GM20000 (cell line): ENCODE results near the gene ENPP6.
A peak's percentile ranks its signal among the peaks of the same experiment; 100 is the strongest.
"Not testable (repeated sequence)": the region's sequence is repeated elsewhere in the genome, so short reads cannot be mapped to it uniquely, and the experiment has no call there.

ENCODE experiments used
- DNase-seq: peaks from one replicate; pipeline ENCODE4 v3.0.0; 2012; ENCODE audit warnings: low spot score
- TF ChIP-seq, protein P1 (sequence below): IDR thresholded peaks from 2 replicates; pipeline ENCODE4 v1.5.1; 2012; ENCODE audit warnings: mild to moderate bottlenecking, control low read depth; ENCODE audit errors: extremely low read depth, missing control alignments

ENPP6 gene

DNA sequence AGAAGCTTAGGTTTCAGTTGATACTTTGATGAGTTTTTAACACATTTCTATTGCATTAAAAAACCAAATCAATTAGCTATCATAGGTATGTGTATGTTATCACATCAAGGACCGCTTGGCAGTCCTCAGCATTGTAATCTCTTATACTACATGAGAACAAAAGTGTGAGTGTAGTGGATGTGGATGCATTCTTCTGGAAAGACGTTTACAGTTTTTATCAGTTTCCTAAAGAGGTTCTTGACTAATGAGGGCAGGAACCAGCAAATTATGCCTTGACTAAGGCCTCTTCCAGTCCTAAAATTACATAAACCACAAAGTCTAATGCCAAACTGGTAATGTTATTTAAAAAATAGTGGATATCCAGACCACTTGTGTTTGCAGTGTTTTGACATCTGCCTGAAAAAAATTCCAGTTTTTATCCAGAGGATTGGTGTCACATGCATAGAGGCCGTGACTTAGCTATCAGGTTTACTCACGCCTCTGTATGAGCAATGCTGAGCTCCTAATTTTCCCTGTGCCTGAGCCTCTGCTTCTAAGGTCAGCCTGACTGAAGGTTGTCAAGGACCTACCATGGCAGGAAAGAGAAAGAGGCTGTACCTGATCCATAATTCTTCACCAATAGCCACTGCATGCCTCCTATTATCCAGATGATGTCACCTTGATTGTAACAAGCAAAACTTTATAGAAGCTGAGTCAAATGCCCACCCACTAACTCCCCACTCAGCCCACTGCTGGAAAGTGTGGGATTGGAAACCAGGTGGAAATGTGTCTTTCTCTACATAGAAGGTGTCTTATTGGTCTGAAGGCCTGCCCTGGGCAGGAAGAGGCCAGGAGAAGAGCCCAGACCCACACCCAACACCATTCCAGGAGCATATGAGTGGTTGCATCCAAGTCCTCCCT, 68.7 kb downstream of the ENPP6 start:
- TF ChIP-seq, protein P1, sequence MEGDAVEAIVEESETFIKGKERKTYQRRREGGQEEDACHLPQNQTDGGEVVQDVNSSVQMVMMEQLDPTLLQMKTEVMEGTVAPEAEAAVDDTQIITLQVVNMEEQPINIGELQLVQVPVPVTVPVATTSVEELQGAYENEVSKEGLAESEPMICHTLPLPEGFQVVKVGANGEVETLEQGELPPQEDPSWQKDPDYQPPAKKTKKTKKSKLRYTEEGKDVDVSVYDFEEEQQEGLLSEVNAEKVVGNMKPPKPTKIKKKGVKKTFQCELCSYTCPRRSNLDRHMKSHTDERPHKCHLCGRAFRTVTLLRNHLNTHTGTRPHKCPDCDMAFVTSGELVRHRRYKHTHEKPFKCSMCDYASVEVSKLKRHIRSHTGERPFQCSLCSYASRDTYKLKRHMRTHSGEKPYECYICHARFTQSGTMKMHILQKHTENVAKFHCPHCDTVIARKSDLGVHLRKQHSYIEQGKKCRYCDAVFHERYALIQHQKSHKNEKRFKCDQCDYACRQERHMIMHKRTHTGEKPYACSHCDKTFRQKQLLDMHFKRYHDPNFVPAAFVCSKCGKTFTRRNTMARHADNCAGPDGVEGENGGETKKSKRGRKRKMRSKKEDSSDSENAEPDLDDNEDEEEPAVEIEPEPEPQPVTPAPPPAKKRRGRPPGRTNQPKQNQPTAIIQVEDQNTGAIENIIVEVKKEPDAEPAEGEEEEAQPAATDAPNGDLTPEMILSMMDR: no peak
- DNase-seq: no peak

- no peak for DNase-seq
- TF ChIP-seq, protein P1: no peak
Measured at GRCh38 chr4:184147858-184148737, 69.6 kb downstream of the ENPP6 start.

- no peak for DNase-seq
- TF ChIP-seq, protein P1: no peak
Measured at GRCh38 chr4:184146951-184147350, 70.7 kb downstream of the ENPP6 start.

GRCh38 chr4:184145596-184145995, 72.1 kb downstream of the ENPP6 start:
- no peak for DNase-seq
- TF ChIP-seq, protein P1: no peak

GRCh38 chr4:184143770-184144564, 73.7 kb downstream of the ENPP6 start:
- TF ChIP-seq, protein P1: peak; percentile 21
- DNase-seq: no peak

- TF ChIP-seq, protein P1: no peak
- DNase-seq: no peak
Measured at GRCh38 chr4:184142121-184143000, 75.3 kb downstream of the ENPP6 start.

DNA sequence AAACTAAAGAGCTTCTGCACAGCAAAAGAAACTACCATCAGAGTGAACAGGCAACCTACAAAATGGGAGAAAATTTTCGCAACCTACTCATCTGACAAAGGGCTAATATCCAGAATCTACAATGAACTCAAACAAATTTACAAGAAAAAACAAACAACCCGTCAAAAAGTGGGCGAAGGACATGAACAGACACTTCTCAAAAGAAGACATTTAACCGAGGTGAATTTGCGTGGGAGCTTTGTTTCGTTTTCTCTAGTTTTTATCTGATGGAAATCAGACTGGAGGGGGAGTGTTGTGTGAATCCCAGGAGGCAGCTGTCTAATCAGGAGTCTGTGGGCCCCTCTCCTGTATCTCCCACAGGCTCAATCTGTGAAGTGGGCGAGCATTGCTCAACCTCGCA, 76.8 kb downstream of the ENPP6 start:
- DNase-seq: not testable (repeated sequence)
